HG03108 (cell line): Measurements from ENCODE around the gene KDR.

ENCODE experiments used
- ATAC-seq: cut with Tn5 transposase; IDR thresholded peaks from one replicate; pipeline ENCODE4 v1.9.1; 2021; ENCODE audit warnings: moderate library complexity; ENCODE audit not compliant: unreplicated experiment

KDR gene

GRCh38 chr4:55125087-55125721 is at the start of gene KDR:
Gene KDR, minus strand, starts transcription at chr4:55125595. Its CDS starts 302 bp downstream, at chr4:55125293.
- no peak for ATAC-seq

DNA sequence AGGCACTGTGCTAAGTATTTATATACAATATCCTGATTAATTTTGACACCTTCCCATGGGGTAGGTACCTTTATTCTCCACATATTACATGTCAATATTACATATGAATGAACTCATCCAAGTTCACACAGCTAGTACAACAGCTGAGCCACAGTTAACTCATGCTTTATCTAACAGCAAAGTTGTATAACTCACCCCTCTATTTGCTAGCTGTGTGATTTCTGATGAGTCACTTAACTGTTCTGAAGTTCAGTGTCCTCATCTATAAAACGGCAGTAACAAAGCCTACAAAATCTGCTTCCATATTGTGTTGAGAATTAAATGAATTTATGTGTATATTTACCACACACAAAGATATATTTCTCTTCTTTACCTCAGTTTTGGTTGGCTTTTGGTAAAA is 48.2 kb upstream of the KDR start:
- ATAC-seq, result no peak

GRCh38 chr4:55172694-55173287 is 47.4 kb upstream of the KDR start:
- ATAC-seq, result no peak

- no peak for ATAC-seq
These were observed 45.1 kb upstream of the KDR start for GRCh38 chr4:55170462-55170861.

DNA sequence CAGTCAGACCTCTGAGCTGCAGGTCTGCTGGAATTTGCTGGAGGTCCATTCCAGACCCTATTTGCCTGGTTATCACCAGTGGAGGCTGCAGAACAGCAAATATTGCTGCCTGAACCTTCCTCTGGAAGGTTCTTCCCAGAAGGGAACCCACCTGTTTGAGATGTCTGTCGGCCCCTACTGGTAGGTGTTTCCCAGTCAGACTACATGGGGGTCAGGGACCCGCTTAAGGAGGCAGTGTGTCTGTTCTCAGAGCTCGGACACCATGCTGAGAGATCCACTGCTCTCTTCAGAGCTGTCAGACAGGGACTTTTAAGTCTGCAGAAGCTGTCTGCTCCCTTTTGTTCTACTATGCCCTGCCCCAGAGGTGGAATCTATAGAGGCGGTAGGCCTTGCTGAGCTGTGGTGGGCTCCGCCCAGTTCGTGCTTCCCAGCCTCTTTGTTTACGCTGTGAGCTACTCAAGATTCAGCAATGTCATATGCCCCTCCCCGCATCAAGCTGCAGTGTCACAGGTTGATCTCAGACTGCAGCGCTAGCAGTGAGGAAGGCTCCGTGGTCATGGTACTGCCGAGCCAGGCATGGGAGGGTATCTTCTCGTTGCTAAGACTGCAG is 44.1 kb upstream of the KDR start:
- ATAC-seq, result no peak

GRCh38 chr4:55162396-55162795 is 37.0 kb upstream of the KDR start:
- no peak for ATAC-seq

- no peak for ATAC-seq
These were observed 36.3 kb upstream of the KDR start for GRCh38 chr4:55161739-55162138.

DNA sequence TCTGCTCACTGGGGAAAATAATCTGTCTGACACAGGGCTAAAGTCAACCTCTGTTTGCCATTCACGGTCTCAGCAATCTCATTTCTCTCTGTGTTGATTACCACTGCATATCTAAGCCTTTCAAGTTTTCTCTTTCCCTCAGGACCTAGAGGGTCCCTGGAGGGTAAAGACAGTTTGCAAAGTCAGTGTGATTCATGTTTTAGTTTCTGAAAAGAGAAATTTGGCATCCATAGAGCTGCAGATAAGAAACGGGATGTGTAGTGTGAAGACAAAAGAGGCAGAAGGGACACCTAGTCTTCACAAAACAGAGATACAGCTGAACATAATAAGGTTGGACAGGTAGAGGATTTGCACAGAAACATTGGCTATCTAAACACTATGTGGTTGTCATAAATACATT is 34.5 kb upstream of the KDR start:
- ATAC-seq, result no peak

DNA sequence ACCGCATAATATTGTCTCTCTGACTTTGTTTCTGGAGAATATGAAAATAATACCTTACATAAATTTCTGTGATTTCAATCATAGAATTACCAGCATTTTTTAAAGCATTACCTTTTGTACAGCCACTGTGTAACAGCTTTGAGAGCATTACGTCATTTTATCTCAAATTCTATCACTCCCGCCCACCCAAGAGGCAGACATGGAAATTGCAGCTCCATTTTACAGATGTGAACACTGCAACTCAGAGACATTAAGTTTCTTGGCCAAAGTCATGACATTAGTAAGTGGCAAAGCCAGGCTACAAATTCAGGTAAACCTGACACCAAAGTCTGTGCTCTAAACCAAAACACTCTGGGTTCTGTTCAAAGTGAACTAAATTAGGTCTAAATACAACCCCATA is 33.6 kb upstream of the KDR start:
- no peak for ATAC-seq

- no peak for ATAC-seq
These were observed 32.3 kb upstream of the KDR start for GRCh38 chr4:55157559-55158277.

- ATAC-seq, result no peak
These were observed 29.5 kb upstream of the KDR start for GRCh38 chr4:55154933-55155332.

DNA sequence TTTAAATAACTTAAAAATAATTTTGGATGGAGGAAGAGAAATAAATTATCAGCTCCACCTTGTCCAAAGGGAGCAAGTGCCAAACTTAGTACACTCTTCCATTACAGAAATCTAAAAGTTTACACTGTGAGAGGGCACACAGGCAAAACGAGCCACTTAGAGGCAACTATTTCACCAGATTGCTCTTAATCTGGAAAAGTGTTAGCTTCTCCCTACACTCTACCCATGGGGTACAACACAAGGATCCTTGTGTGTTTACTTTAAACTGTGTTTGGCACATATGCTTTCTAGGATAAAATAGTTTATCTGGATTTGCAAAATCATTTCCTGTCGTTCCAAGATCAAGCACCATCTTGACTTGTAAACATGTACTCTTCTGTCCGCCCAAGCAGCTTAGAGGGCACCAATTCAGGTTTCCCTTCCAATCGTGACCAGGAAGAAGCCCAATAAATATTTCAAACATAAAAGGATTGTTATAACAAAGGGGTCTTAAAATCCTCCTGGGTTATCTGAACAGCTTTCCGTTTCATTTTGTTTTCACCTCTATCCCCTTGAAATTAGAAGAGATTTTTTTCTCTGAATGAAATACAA is 29.0 kb upstream of the KDR start:
- no peak for ATAC-seq

GRCh38 chr4:55143858-55144257 is 18.5 kb upstream of the KDR start:
- no peak for ATAC-seq

- no peak for ATAC-seq
These were observed 13.0 kb upstream of the KDR start for GRCh38 chr4:55138367-55138766.

GRCh38 chr4:55136634-55137033 is 11.2 kb upstream of the KDR start:
- ATAC-seq, result no peak

- ATAC-seq, result no peak
These were observed 8.6 kb upstream of the KDR start for GRCh38 chr4:55133951-55134350.

- no peak for ATAC-seq
These were observed 7.4 kb upstream of the KDR start for GRCh38 chr4:55132775-55133174.

DNA sequence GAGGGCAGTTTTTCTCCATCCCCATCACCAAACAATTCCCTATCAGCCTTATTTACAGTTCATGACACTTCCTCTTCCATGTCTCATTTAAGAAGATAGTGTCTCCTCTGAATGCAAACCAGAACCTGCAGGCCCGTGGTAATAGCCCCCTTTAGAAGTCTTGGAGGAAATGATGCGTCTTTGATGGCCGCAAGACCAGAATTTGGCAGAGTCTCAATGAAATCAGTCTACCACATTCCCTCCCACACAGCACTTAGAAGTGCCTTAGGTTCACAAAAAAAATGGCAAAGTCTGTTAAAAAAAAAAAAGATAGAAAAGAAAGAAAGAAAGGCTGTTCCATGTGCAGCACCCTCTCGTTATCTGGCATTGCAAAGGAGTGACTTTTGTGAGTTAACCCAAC is 2.1 kb upstream of the KDR start:
- ATAC-seq, result no peak

DNA sequence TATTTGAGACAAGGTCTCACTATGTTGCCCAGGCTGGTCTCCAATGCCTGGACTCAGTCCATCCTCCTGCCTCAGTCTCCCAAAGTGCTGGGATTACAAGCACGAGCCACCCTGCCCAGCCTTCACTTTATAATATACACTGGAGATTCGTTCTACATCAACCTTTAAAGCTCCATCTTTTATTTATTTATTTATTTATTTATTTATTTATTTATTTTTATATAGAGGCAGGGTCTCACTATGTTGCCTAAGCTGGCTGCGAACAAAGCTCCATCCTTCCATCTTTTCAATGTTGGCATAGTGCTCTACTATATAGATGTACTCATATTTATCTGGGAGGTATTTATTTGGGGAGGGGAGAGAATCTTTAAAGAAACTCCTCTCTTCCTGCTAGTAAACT is 1.7 kb upstream of the KDR start:
- ATAC-seq, result no peak

- no peak for ATAC-seq
These were observed 557 bp upstream of the KDR start for GRCh38 chr4:55125763-55126541.
